Mesendoderm (in vitro differentiated cells): ENCODE measurements around the gene U2AF1. TPM values are rescaled to one million over a fixed set of nuclear protein-coding genes. Genes with fewer than 3 reads are reported as not detected.
A peak's percentile ranks its signal among the peaks of the same experiment; 100 is the strongest.
"Not testable (repeated sequence)": the region's sequence is repeated elsewhere in the genome, so short reads cannot be mapped to it uniquely, and the experiment has no call there.

ENCODE experiments used
- DNase-seq: peaks from one replicate; pipeline ENCODE4 v3.0.0; 2013
- H2AK5ac ChIP-seq: 2 replicates; pipeline ENCODE4 v1.6.1; 2013; ENCODE audit warnings: low read length, inconsistent platforms
- H2BK120ac ChIP-seq: 2 replicates; pipeline ENCODE4 v1.6.1; 2013; ENCODE audit warnings: low read depth, mild to moderate bottlenecking, low read length, moderate library complexity, mixed read lengths
- H2BK15ac ChIP-seq: replicated peaks from 2 replicates; pipeline ENCODE4 v1.6.1; 2013; ENCODE audit warnings: low read depth, mild to moderate bottlenecking, moderate library complexity
- H2BK5ac ChIP-seq: 2 replicates; pipeline ENCODE4 v1.6.1; 2013; ENCODE audit warnings: low read length, inconsistent platforms
- H3K18ac ChIP-seq: 2 replicates; pipeline ENCODE4 v1.6.1; 2013; ENCODE audit warnings: mild to moderate bottlenecking, low read length, mixed read lengths
- H3K23ac ChIP-seq: one replicate; pipeline ENCODE4 v1.6.1; 2013; ENCODE audit warnings: low read length
- H3K27ac ChIP-seq: 2 replicates; pipeline ENCODE4 v1.5.1; 2013; ENCODE audit warnings: low read depth, mild to moderate bottlenecking, inconsistent platforms, low read length, moderate library complexity
- H3K27me3 ChIP-seq: 2 replicates; pipeline ENCODE4 v1.6.1; 2013; ENCODE audit warnings: low read length, control low read depth, mild to moderate bottlenecking, inconsistent platforms; ENCODE audit not compliant: insufficient read depth, poor library complexity
- H3K36me3 ChIP-seq: 2 replicates; pipeline ENCODE4 v1.6.1; 2013; ENCODE audit warnings: low read length, inconsistent platforms; ENCODE audit not compliant: control insufficient read depth, insufficient read depth
- H3K4ac ChIP-seq: one replicate; pipeline ENCODE4 v1.6.1; 2013; ENCODE audit warnings: low read depth, mild to moderate bottlenecking, low read length, moderate library complexity
- H3K4me1 ChIP-seq: 2 replicates; pipeline ENCODE4 v1.6.1; 2013; ENCODE audit warnings: low read depth, low read length, inconsistent platforms; ENCODE audit not compliant: control insufficient read depth
- H3K4me2 ChIP-seq: 2 replicates; pipeline ENCODE4 v1.6.1; 2013; ENCODE audit warnings: low read length
- H3K4me3 ChIP-seq: 2 replicates; pipeline ENCODE4 v1.5.1; 2013; ENCODE audit warnings: mild to moderate bottlenecking, low read length
- H3K56ac ChIP-seq: one replicate; pipeline ENCODE4 v1.6.1; 2013; ENCODE audit warnings: low read length
- H3K79me1 ChIP-seq: 2 replicates; pipeline ENCODE4 v1.6.1; 2013; ENCODE audit warnings: low read length, inconsistent platforms
- H3K79me2 ChIP-seq: 2 replicates; pipeline ENCODE4 v1.6.1; 2013; ENCODE audit warnings: mild to moderate bottlenecking, low read length; ENCODE audit not compliant: control insufficient read depth, insufficient read depth
- H3K9ac ChIP-seq: 2 replicates; pipeline ENCODE4 v1.6.1; 2013; ENCODE audit warnings: low read length, inconsistent platforms
- H4K5ac ChIP-seq: one replicate; pipeline ENCODE4 v1.6.1; 2013; ENCODE audit warnings: low read length
- H4K8ac ChIP-seq: one replicate; pipeline ENCODE4 v1.6.1; 2013; ENCODE audit warnings: low read depth, mild to moderate bottlenecking, control low read depth, low read length, moderate library complexity
- WGBS: extraction: QIAGEN DNeasy Blood & Tissue Kit; methylation state at CpG from one replicate; pipeline ENCODE4 v1.1.7; 2013; ENCODE audit warnings: low lambda C conversion rate, missing lambda C conversion rate; ENCODE audit not compliant: insufficient coverage; ENCODE audit errors: extremely low coverage; 5-methylcytosine and 5-hydroxymethylcytosine counted together
- polyA plus RNA-seq, 2 experiments: library from polyadenylated mRNA; stranded (reverse); fragments of 200-250 nt; gene quantifications; one replicate each; pipeline ENCODE4 v1.2.3, GENCODE V29; 2013

Gene U2AF1, protein sequence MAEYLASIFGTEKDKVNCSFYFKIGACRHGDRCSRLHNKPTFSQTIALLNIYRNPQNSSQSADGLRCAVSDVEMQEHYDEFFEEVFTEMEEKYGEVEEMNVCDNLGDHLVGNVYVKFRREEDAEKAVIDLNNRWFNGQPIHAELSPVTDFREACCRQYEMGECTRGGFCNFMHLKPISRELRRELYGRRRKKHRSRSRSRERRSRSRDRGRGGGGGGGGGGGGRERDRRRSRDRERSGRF
- 134 TPM for polyA plus RNA-seq (2013, experiment 1 of 2)
- polyA plus RNA-seq (2013, experiment 2 of 2): 140 TPM

DNA sequence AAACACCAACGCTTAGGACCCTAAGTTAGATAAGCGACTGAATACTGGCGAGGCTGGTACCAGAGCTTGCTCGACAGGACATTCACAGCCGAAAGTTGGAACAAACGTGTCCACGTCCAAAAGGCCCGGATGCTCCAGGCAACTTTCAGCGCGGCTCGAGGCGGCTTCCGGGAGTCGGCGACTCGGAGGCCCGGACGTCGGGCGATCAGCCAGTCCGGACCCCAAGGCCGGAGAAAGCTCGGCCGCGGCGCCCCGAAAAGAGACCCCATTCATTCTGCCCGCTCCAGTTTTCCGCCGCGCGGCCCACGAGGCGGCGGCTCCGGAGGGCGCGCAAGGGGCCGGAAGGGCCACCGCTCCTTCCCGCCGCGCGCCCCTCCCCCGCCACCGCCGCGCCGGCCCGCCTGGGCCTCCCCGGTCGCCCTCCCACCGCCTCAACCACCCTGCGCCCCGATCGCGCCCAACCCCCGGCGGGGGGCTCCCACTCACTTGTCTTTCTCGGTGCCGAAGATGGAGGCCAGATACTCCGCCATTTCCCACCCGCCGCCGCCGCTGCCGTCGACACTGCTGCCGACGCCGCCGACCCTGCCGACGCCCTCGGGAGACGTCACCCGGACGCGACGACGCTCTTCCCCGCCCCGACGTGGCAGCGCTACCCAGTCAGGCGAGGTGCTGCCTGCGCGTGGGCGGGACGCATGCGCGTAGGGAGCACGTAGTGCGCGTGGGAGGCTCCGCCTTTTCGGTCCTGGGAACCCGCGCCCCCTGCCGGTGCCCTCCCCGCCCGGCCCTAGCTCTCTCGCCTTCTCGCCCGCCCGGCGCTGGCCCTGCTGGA lies at the start of gene U2AF1:
U2AF1 (minus strand) TSS at position 606 of the 829 bp plus-strand sequence; CDS start at position 530, 76 bp downstream.
- WGBS: no CpG with 5 or more reads among the region's 107 CpGs
- not testable (repeated sequence) for H2BK5ac ChIP-seq, H2AK5ac ChIP-seq, H3K36me3 ChIP-seq, H3K27me3 ChIP-seq, H3K27ac ChIP-seq, H3K4me1 ChIP-seq, H4K5ac ChIP-seq, H3K4me2 ChIP-seq, H3K79me2 ChIP-seq, H3K23ac ChIP-seq, H2BK120ac ChIP-seq, H4K8ac ChIP-seq, H3K79me1 ChIP-seq, H2BK15ac ChIP-seq, H3K4ac ChIP-seq
- peak within 1 kb of the TSS; percentile 42 for H3K4me3 ChIP-seq
- H3K56ac ChIP-seq: peak within 1 kb of the TSS; percentile 83
- DNase-seq: peak; percentile 16
- H3K9ac ChIP-seq: peak within 1 kb of the TSS; percentile 63
- peak within 1 kb of the TSS; percentile 84 for H3K18ac ChIP-seq

GRCh38 chr21:43153601-43154000 lies 46.2 kb upstream of the U2AF1 start:
- H3K56ac ChIP-seq, H3K4me3 ChIP-seq, H3K79me2 ChIP-seq, H3K9ac ChIP-seq, H4K8ac ChIP-seq, DNase-seq, H3K23ac ChIP-seq, H3K79me1 ChIP-seq, H3K27ac ChIP-seq, H4K5ac ChIP-seq, H3K36me3 ChIP-seq, H2BK15ac ChIP-seq, H2AK5ac ChIP-seq, H3K18ac ChIP-seq, H3K4me1 ChIP-seq, H3K4ac ChIP-seq, H2BK5ac ChIP-seq, H3K27me3 ChIP-seq, H3K4me2 ChIP-seq, H2BK120ac ChIP-seq: not testable (repeated sequence)
- no CpG with 5 or more reads among the region's 33 CpGs for WGBS

DNA sequence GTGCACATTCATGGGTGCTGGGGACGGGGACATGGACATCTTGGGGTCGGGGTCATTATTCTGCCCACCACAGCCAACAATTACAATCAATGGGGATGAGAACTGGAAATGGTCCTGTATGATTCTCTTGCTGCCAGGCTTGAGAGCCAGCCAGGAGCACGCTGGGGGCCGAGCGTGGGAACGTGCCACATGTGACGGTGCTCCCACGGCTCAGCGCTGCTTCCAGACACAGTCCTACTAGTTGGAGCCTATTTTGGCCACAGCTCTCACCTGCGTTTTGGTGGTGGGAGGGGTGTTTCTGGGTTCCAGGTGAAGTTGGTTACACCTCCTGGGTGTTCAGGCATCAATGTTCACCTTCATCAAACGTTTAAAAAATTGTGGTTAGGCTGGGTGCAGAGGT lies 42.0 kb upstream of the U2AF1 start:
- H3K79me1 ChIP-seq, H4K5ac ChIP-seq, H3K18ac ChIP-seq, H3K79me2 ChIP-seq, H3K56ac ChIP-seq, H3K36me3 ChIP-seq, H3K9ac ChIP-seq, H2BK5ac ChIP-seq, H3K4me2 ChIP-seq, H2BK120ac ChIP-seq, H4K8ac ChIP-seq, H2BK15ac ChIP-seq, H3K27me3 ChIP-seq, H3K4ac ChIP-seq, H2AK5ac ChIP-seq, H3K23ac ChIP-seq, H3K4me3 ChIP-seq, DNase-seq, H3K4me1 ChIP-seq, H3K27ac ChIP-seq: not testable (repeated sequence)
- WGBS: no CpG with 5 or more reads among the region's 11 CpGs

DNA sequence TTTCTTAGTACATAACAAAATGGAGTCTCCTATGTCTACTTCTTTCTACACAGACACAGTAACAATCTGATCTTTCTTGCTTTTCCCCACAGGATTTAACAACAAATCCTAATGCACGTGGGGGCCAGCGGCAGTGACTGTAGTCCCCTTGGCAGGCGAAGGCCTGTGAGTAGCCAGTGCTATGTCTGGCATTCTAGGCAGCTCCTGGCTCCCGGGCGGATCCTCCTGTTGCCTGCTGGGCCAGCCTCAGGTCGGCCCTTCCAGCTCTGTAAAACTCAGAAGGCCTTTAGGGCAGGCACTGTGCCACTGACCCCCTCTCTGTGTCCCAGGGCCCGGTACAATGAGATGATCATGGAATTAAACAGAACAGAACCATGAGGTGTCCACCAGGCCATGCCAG lies 40.6 kb upstream of the U2AF1 start:
- H4K8ac ChIP-seq, H3K36me3 ChIP-seq, H2BK15ac ChIP-seq, H3K4me2 ChIP-seq, H3K79me1 ChIP-seq, H2BK5ac ChIP-seq, H3K4ac ChIP-seq, DNase-seq, H3K56ac ChIP-seq, H2BK120ac ChIP-seq, H3K27ac ChIP-seq, H3K18ac ChIP-seq, H3K79me2 ChIP-seq, H3K4me3 ChIP-seq, H3K27me3 ChIP-seq, H3K4me1 ChIP-seq, H3K23ac ChIP-seq, H3K9ac ChIP-seq, H4K5ac ChIP-seq, H2AK5ac ChIP-seq: not testable (repeated sequence)
- WGBS: no CpG with 5 or more reads among the region's 7 CpGs

DNA sequence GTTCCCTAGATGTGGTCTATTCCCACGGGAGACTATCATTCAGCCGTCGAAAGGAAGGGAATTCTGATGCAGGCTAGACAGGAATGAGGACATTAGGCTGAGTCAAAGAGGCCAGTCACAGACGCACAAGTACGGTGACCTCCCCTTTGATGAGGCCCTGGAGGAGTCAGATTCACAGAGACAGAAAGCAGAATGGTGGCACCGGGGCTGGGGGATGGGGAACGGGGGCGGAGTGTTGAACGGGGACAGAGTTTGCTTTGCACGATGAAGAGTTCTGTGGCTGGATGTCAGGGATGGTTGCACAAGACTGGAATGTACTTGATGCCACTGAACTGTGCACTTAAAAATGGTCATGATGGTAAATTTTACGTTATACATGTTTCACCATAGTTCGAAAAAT lies 39.3 kb upstream of the U2AF1 start:
- H3K56ac ChIP-seq, H3K18ac ChIP-seq, H3K23ac ChIP-seq, H4K5ac ChIP-seq, H3K9ac ChIP-seq, H3K27ac ChIP-seq, H3K79me1 ChIP-seq, DNase-seq, H3K79me2 ChIP-seq, H3K4me3 ChIP-seq, H2AK5ac ChIP-seq, H2BK120ac ChIP-seq, H3K36me3 ChIP-seq, H2BK15ac ChIP-seq, H3K4ac ChIP-seq, H2BK5ac ChIP-seq, H3K27me3 ChIP-seq, H3K4me1 ChIP-seq, H4K8ac ChIP-seq, H3K4me2 ChIP-seq: not testable (repeated sequence)
- no CpG with 5 or more reads among the region's 12 CpGs for WGBS
